Measurements from ENCODE around the gene IGSF9B.

The IGSF9B gene

GRCh38 chr11:133974836-133975487 lies 18.2 kb upstream of the IGSF9B start:
- Mint-ChIP-seq H3K27me3 (peaks cover 14 to 22% of the 10 kb centered on the region in 2 donors), H3K27ac (no peak overlapping the region), H3K36me3 (no peaks in the 10 kb centered on the region), H3K4me3 (no peak overlapping the region), H3K9me3 (no peaks in the 10 kb centered on the region), H3K4me1 (peaks cover 0 to 6% of the 10 kb centered on the region in 2 donors)
- ATAC-seq (replicated peaks): no peak
- DNase-seq: no peak

DNA sequence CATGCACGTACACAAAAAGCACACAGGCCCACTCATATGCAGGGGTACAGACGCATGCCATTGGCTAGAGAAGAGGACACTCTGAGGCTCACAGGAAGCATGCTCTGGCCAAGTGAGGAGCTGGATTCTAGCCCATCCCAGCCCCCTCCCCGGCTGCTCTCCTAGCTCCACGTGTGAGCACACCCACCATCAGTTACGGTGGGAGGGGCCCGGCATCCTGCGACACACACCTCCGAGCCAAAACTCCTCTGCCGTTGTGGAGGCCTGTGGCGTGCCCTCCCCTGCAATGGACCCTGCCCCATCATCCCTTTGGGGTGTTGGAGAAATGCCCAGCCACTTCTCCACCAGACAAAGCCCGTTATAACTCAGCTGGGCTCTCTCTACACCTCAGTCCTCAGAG lies 15.1 kb upstream of the IGSF9B start:
- Mint-ChIP-seq H3K4me3 (no peak overlapping the region), H3K9me3 (peaks cover 0 to 3% of the 10 kb centered on the region in 2 donors), H3K27ac (no peak overlapping the region), H3K4me1 (peaks cover 0 to 5% of the 10 kb centered on the region in 2 donors), H3K36me3 (no peaks in the 10 kb centered on the region), H3K27me3 (peaks cover 23 to 24% of the 10 kb centered on the region in 2 donors)
- DNase-seq (no peak), ATAC-seq (replicated peaks) (no peak)

GRCh38 chr11:133969112-133969511 lies 12.3 kb upstream of the IGSF9B start:
- ATAC-seq (replicated peaks): no peak
- peaks cover 0 to 2% of the 10 kb centered on the region in 2 donors for H3K4me1 Mint-ChIP-seq
- no peak for DNase-seq
- no peak overlapping the region for H3K27ac Mint-ChIP-seq
- H3K9me3 Mint-ChIP-seq: peaks cover 0 to 6% of the 10 kb centered on the region in 2 donors
- no peaks in the 10 kb centered on the region for H3K36me3 Mint-ChIP-seq
- H3K27me3 Mint-ChIP-seq: peaks cover 35 to 43% of the 10 kb centered on the region in 2 donors
- no peak overlapping the region for H3K4me3 Mint-ChIP-seq

GRCh38 chr11:133968300-133968699 lies 11.5 kb upstream of the IGSF9B start:
- Mint-ChIP-seq H3K4me1 (peaks cover 0 to 2% of the 10 kb centered on the region in 2 donors), H3K9me3 (peaks cover 0 to 6% of the 10 kb centered on the region in 2 donors), H3K27ac (no peak overlapping the region), H3K36me3 (no peaks in the 10 kb centered on the region), H3K27me3 (peaks cover 35 to 43% of the 10 kb centered on the region in 2 donors), H3K4me3 (no peak overlapping the region)
- DNase-seq: no peak
- ATAC-seq (replicated peaks): no peak

DNA sequence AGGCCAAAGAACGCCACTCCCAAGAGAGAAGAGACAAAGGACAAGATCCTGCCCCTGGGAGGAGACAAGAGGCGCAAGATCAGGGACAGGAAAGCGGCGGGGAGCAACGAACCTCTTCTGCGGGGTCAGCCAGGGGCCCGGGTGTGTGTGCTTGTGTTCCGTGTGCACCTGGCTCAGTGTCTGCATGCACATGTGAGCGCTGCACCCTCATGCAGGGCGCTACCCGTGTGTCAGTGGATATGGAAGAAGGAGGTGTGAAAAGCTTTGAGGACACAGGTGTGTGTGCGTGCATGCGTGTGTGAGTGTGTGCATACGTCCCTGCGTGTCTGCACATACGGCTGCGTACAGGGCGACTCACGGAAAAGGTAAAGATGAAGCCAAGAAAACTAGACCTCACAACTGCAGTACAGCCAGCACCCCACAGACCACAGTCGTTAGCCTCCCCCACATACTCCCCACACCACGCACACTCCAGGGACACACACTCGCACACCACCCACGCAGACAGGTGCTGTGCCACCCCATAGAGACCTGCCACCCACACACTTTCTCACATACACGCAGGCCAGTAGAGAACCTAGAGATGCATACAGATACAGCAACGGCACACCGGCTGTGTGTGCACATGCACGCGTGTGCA lies 11.0 kb upstream of the IGSF9B start:
- peaks cover 0 to 2% of the 10 kb centered on the region in 2 donors for H3K4me1 Mint-ChIP-seq
- ATAC-seq (replicated peaks) (no peak), DNase-seq (no peak)
- peak overlapping the region in 1 of 2 donors; percentile 76 for H3K4me3 Mint-ChIP-seq
- peaks cover 0 to 6% of the 10 kb centered on the region in 2 donors for H3K9me3 Mint-ChIP-seq
- H3K27me3 Mint-ChIP-seq: peaks cover 35 to 43% of the 10 kb centered on the region in 2 donors
- H3K27ac Mint-ChIP-seq: peak overlapping the region; percentile 5
- H3K36me3 Mint-ChIP-seq: no peaks in the 10 kb centered on the region

DNA sequence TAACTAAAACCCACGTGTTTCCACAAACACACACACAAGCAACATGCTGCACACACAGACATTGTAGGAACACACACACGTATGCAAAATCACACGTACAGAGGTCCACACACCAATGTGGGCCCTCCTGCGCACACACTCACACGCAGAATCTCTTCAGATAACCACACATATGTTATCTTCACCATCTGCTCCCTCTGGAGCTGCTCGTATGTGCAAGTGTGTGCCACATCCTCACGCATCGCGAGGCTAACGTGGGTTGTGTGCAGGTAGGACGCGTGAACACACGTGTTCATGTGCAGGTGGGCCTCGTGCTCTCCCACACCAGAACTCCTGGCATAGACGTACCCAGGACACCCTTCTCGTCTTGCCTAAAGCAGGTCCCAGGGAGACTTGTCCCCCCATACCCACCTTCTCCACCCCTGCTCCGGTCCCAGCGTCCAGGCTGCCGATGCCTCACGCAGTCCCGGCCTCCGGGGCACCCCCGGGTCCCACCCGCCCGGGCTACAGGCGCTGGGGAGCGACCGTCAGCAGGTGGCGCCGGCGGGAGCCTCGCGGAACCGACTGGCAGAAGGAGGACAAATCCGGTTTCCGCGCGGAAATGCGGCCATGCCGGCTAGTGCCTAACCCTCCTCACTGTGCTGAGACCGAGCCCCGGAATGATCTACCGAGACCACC lies 10.3 kb upstream of the IGSF9B start:
- ATAC-seq (replicated peaks): no peak
- DNase-seq: no peak
- Mint-ChIP-seq H3K27ac (peak overlapping the region; percentile 5), H3K27me3 (peaks cover 37 to 49% of the 10 kb centered on the region in 2 donors), H3K4me1 (peaks cover 0 to 2% of the 10 kb centered on the region in 2 donors), H3K9me3 (peaks cover 0 to 6% of the 10 kb centered on the region in 2 donors), H3K4me3 (peak overlapping the region in 1 of 2 donors; percentile 76), H3K36me3 (no peaks in the 10 kb centered on the region)

- Mint-ChIP-seq H3K4me3 (no peak overlapping the region), H3K27me3 (peaks cover 35 to 48% of the 10 kb centered on the region in 2 donors)
Measured at GRCh38 chr11:133966172-133966651, 9.4 kb upstream of the IGSF9B start.

DNA sequence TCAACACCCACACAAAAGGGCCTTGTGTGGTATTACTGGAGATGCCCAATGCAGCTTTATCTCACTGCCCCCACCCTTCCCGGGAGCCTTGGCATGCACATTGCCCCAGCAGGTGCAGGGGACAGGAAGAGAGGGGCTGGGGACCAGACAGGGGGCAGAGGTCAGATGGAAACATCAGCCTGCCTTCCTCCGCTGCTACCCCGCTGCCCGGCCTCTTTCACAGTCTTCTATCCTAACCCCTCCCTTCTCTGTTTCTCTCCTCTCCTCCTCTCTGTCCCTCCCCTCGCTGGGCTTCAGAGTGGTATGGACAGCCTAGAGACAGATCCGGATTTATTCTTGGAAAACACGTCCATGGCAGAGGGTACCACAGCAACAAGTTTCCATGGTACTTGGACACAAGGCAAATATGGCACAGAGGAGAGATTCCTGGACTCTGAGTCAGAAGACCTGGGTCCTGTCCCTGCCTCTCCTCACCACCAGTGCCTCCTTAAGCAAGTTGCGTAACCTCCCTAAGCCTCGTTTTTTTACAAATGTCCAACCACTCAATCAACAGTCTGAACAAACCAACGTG lies 8.3 kb upstream of the IGSF9B start:
- peaks cover 0 to 2% of the 10 kb centered on the region in 2 donors for H3K4me1 Mint-ChIP-seq
- peaks cover 0 to 6% of the 10 kb centered on the region in 2 donors for H3K9me3 Mint-ChIP-seq
- no peak overlapping the region for H3K4me3 Mint-ChIP-seq
- ATAC-seq (replicated peaks): no peak
- H3K36me3 Mint-ChIP-seq: no peaks in the 10 kb centered on the region
- peaks cover 35 to 53% of the 10 kb centered on the region in 2 donors for H3K27me3 Mint-ChIP-seq
- no peak overlapping the region for H3K27ac Mint-ChIP-seq
- DNase-seq: no peak

More at GRCh38 chr11:133966172-133966651, 9.4 kb upstream of the IGSF9B start:
- H3K27ac Mint-ChIP-seq: no peak overlapping the region
- H3K4me1 Mint-ChIP-seq: peaks cover 0 to 2% of the 10 kb centered on the region in 2 donors
- no peak for ATAC-seq (replicated peaks)
- H3K9me3 Mint-ChIP-seq: peaks cover 0 to 6% of the 10 kb centered on the region in 2 donors
- H3K36me3 Mint-ChIP-seq: no peaks in the 10 kb centered on the region
- DNase-seq: no peak

DNA sequence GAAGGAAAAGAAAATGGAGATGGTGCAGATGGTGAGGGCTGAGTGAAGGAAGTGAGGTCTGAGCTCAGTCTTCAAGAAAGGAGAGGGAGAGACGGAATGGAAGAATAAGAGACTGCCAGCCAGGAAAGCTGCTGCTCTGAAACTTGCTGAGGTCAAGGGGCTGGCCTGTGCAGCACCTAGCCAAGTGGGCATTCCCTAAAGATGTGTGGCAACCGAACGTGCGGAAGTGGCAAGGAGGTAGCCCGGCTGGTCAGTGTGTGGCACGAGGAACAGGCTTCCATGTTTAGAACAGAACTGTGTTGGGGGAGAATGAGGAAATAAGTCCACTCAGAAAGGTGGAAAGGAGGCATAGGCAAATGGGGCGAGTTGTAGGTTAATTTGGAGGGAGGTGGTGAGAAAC lies 7.6 kb upstream of the IGSF9B start:
- Mint-ChIP-seq H3K27ac (no peak overlapping the region), H3K4me3 (no peak overlapping the region), H3K27me3 (peaks cover 36 to 59% of the 10 kb centered on the region in 2 donors), H3K36me3 (no peaks in the 10 kb centered on the region), H3K4me1 (peaks cover 0 to 2% of the 10 kb centered on the region in 2 donors), H3K9me3 (peaks cover 0 to 5% of the 10 kb centered on the region in 2 donors)
- DNase-seq: no peak
- ATAC-seq (replicated peaks): no peak

DNA sequence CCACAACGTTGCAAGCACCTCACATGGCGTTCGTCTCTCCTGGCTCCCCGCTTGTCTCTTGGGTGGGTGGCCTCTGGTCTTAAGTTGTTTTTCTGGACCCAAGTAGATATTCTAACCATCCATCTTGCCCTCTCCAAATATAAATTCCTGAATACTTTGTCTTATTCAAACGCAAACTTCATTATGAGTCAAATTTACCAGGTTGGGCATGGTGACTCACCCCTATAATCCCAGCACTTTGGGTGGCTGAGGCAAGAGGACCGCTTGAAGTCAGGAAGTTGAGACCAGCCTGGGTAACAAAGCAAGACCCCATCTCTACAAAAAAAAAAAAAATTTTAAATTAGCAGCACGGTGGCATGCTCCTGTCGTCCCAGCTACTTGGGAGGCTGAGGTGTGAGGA lies 5.1 kb upstream of the IGSF9B start:
- Mint-ChIP-seq H3K4me1 (peaks cover 5 to 9% of the 10 kb centered on the region in 2 donors), H3K27ac (no peak overlapping the region), H3K27me3 (peaks cover 45 to 73% of the 10 kb centered on the region in 2 donors), H3K36me3 (no peaks in the 10 kb centered on the region), H3K9me3 (peaks cover 0 to 5% of the 10 kb centered on the region in 2 donors), H3K4me3 (no peak overlapping the region)
- DNase-seq: no peak
- ATAC-seq (replicated peaks): no peak

DNA sequence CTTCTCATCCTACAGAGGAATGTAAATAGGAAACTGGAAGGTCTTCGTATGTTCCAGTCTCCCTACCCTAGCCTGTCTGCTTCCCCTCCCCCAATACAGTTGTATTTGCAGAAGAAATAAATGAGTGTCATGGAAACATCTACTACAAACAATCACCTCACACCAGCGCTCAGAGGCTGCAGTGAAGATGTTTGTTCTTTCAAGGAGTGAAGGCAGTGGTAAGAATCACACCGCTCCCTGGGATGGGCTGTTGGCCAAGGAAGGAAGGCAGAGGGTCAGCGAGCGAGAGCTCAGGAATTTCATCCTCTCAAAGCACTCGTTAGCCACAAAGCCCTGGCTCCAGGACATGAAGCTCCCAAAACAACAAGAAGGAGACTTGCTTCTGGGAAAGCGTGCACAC lies 1.1 kb upstream of the IGSF9B start:
- H3K4me1 Mint-ChIP-seq: peaks cover 14 to 21% of the 10 kb centered on the region in 2 donors
- no peak for DNase-seq
- peak overlapping the region; percentile 75 for H3K4me3 Mint-ChIP-seq
- no peak overlapping the region for H3K27ac Mint-ChIP-seq
- no peaks in the 10 kb centered on the region for H3K36me3 Mint-ChIP-seq
- H3K9me3 Mint-ChIP-seq: peaks cover 0 to 1% of the 10 kb centered on the region in 2 donors
- peaks cover 50 to 75% of the 10 kb centered on the region in 2 donors for H3K27me3 Mint-ChIP-seq
- no peak for ATAC-seq (replicated peaks)

DNA sequence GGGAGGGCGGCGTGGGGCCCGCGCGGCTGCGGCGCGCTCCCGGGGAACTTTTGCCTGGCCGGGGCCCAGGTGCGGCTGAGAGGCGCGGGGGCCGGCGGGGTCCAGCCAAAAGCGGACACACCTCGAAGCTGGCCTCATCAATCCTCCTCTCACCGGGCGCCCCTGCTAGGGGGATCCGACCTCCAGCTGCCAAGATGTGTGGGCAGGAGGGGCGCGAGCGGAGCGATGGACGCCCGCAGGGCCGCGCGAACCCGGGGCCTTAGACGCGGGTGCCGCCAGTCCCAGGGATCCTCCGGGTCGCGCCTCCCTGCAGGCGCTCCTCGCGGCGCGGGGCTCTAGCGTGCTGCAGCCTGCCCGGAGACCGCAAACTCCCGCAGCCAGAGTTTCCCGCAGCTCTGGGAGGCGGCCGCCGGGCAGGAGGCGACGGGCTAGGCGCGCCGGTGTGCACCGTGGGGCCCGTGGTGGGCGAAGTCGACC lies 785 bp downstream of the IGSF9B start:
- H3K4me3 Mint-ChIP-seq: no peak overlapping the region
- H3K27me3 Mint-ChIP-seq: peaks cover 54 to 70% of the 10 kb centered on the region in 2 donors
- H3K4me1 Mint-ChIP-seq: peaks cover 14 to 21% of the 10 kb centered on the region in 2 donors
- H3K27ac Mint-ChIP-seq: no peak overlapping the region
- H3K9me3 Mint-ChIP-seq: peaks cover 0 to 1% of the 10 kb centered on the region in 2 donors
- ATAC-seq (replicated peaks) (no peak), DNase-seq (no peak)
- no peaks in the 10 kb centered on the region for H3K36me3 Mint-ChIP-seq

DNA sequence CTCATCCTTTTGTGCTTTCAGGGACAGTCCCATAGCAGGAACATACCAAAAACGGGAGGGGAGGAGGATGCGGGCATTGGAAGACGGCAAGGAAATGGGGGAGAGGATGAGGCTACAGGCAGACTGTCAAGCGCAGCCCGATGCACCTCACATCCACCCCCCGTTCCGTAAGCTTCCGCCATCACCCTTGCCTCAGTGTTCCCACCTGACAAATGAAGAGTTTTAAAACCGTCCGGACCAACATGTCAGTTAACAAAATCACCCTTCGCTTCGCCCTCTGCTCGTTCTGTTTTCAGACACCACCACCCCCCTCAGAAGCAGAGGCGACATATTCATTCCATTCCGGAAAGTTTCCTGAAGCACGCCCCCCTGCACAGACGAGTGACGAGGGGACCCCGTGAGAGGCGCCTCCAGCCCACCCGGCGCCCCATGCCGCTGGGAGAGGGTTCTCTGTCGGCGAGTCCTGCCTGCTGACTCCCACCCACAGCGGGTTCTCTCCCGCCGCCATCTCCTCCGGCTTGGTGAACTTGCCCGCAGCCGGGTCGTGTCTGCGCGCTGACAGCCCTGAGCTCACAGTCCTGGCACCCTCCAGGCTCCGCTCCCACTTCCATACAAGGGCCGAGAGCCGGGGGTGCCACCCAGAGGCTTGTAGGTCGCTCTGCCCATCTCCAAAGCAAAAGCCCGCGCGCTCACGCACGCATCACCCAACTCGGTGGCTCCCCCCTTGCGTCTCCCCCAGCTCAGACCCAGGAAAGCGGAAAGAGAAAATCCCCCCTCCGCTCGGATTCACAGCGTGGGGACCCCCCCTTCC lies 1.5 kb downstream of the IGSF9B start:
- Mint-ChIP-seq H3K4me3 (peak overlapping the region; percentile 55 to 65), H3K9me3 (peaks cover 0 to 1% of the 10 kb centered on the region in 2 donors), H3K4me1 (peaks cover 14 to 21% of the 10 kb centered on the region in 2 donors), H3K27me3 (peaks cover 54 to 65% of the 10 kb centered on the region in 2 donors), H3K36me3 (no peaks in the 10 kb centered on the region), H3K27ac (no peak overlapping the region)
- ATAC-seq (replicated peaks) (no peak), DNase-seq (no peak)
